Activated T-helper 2 cell treated with anti-CD3 and anti-CD28 coated beads, Interferon-gamma antibody, Interleukin-2, Interleukin-4, amounts not matched to agents 10 μg/mL and 5 μg/mL and 100 μg/mL, durations not matched to agents 14 hours and 24 hours and 36 hours (primary cell): Measurements from ENCODE around the gene DUSP15. TPM values are rescaled to one million over a fixed set of nuclear protein-coding genes. Genes with fewer than 3 reads are reported as not detected.

Source experiments
- DNase-seq: peaks from one replicate; pipeline ENCODE4 v3.0.0; 2021; ENCODE audit warnings: low spot score
- H3K27ac Mint-ChIP-seq: one replicate; pipeline ENCODE4 v1.8.0; 2021; ENCODE audit warnings: mixed read lengths
- H3K27me3 Mint-ChIP-seq: one replicate; pipeline ENCODE4 v1.8.0; 2021; ENCODE audit warnings: low read depth, mixed read lengths
- H3K36me3 Mint-ChIP-seq: one replicate; pipeline ENCODE4 v1.8.0; 2021; ENCODE audit warnings: low read depth, mixed read lengths
- H3K4me1 Mint-ChIP-seq: one replicate; pipeline ENCODE4 v1.8.0; 2021; ENCODE audit warnings: low read depth, mixed read lengths
- H3K4me3 Mint-ChIP-seq: one replicate; pipeline ENCODE4 v1.8.0; 2021; ENCODE audit warnings: low read depth, mild to moderate bottlenecking, moderate library complexity, mixed read lengths
- H3K9me3 Mint-ChIP-seq: one replicate; pipeline ENCODE4 v1.8.0; 2021; ENCODE audit warnings: mixed read lengths
- intact Hi-C: fragments of 100-400 bp; cut with micrococcal nuclease; formaldehyde crosslinking; loops from one replicate; pipeline ENCODE4 v1.15.1; 2023
- total RNA-seq: library from RNA; stranded (reverse); gene quantifications from 2 replicates; pipeline ENCODE4 v1.2.3, GENCODE V29; 2022

The DUSP15 gene
- total RNA-seq, 1 donor from 2014 or later = not detected

DNA sequence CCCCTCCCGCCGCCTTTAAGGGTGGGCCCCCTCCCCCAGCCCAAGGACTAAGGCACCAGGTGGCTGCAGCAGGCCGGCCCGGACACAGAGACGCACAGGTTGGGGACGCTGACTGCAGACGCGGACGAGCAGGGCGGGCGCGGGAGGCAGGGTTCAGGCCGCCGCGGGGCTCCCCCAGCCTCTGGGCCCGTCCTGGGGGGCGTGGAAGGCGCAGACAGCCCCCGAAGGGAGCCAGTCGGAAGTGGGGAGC, 9.3 kb downstream of the DUSP15 start:
- intact Hi-C loops = no loop called here
- no peak for DNase-seq
- Mint-ChIP-seq H3K4me1 (peaks cover 8% of the 10 kb centered on the region), H3K4me3 (peak overlapping the region; percentile 17), H3K27me3 (peaks cover 37% of the 10 kb centered on the region), H3K36me3 (no peaks in the 10 kb centered on the region), H3K9me3 (no peaks in the 10 kb centered on the region), H3K27ac (no peak overlapping the region)

DNA sequence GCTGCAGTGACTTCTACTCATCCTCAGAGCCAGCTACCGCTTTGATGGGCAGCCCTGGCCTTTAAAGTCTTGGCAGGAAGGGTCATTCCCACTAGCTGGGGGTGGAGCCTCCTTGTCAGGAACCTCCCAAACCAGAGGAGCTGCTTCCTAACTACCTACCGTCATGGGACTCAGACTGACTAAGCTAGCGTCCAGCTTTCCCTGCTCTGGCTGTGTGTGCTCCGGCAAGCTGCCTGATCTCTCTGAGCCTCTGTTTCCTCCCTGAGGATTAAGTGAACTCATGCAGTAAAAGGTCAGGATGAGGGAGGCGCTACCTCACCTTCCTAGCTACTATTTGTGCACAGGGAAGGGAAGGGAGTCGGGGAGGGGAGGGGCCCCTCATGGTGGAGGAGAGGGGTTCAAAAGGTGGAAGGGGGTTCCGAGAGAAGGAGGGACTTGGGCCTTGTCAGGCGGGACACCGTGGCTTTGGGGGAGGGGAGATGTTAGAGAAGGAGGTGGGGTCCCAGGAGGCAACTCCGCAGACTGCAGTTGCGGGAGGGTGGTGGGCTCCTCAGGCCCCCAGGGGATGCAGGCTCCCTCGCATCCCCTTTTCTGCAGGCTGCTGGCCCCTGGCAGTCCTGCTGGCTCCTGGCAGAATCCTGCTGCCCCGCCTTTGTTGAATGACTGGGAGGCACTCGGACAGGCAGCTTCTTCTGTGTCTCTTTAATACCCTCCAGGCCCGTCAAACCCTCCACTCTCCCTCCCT, 9.8 kb downstream of the DUSP15 start:
- Mint-ChIP-seq H3K36me3 (no peaks in the 10 kb centered on the region), H3K4me3 (peak overlapping the region; percentile 17), H3K4me1 (peaks cover 8% of the 10 kb centered on the region), H3K9me3 (no peaks in the 10 kb centered on the region), H3K27ac (no peak overlapping the region), H3K27me3 (peaks cover 37% of the 10 kb centered on the region)
- intact Hi-C loops = no loop called here
- DNase-seq = no peak

DNA sequence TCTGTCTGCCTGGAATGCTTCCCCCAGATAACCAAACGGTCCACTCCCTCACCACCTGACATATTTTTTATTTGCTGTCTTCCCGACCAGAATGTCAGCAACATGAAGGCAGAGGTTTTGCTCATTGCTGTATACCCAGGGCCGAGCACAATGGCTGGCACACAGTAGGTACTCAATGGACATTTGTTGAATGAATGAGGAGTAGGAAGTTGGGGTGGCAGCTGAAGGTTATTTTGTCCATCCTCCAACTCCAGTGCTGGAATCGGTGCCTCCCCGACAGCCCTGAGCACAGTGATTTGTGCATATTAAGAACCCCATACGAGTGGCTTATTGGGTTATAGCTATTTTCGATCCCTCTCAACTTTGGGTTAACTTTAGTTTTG, 10.3 kb downstream of the DUSP15 start:
- intact Hi-C loops = no loop called here
- no peaks in the 10 kb centered on the region for H3K36me3 Mint-ChIP-seq
- peaks cover 37% of the 10 kb centered on the region for H3K27me3 Mint-ChIP-seq
- no peaks in the 10 kb centered on the region for H3K9me3 Mint-ChIP-seq
- H3K4me1 Mint-ChIP-seq = peaks cover 8% of the 10 kb centered on the region
- no peak overlapping the region for H3K4me3 Mint-ChIP-seq
- DNase-seq = no peak
- H3K27ac Mint-ChIP-seq = no peak overlapping the region

DNA sequence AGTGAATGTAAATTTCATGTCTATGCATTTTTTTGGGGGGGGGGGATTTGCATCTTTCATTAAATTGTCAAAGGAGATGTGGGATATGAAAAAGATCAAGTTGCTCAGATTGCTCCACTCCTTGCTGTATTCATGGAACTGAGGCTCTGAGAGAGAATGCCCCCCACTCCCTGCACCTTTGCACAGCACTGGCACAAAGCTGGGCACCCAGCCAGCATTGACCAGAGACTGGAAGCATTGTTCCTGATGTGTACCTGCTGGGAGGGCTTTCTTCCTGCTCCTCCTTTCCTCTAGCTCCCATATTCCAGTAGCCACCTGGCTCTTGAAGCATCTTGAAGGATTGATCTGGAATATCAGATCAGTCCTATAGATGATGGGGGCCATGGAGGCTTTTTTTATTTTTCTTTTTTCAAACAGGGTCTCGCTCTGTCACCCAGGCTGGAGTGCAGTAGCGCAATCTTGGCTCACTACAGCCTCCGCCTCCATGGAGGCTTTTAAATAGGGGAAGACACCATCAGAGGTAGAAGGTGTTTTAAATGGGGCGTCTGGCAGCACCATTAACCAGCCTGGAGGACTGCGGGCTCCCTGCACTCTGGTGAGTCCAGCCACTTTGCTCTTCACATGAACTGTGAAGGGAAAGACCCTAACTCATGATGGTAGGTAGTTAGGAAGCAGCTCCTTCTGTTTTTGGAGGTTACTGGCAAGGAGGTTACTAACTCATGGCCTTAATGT, 10.9 kb downstream of the DUSP15 start:
- DNase-seq = no peak
- H3K27ac Mint-ChIP-seq = no peak overlapping the region
- no peaks in the 10 kb centered on the region for H3K36me3 Mint-ChIP-seq
- peaks cover 37% of the 10 kb centered on the region for H3K27me3 Mint-ChIP-seq
- H3K4me3 Mint-ChIP-seq = no peak overlapping the region
- peaks cover 8% of the 10 kb centered on the region for H3K4me1 Mint-ChIP-seq
- H3K9me3 Mint-ChIP-seq = no peaks in the 10 kb centered on the region
- intact Hi-C loops = no loop called here

GRCh38 chr20:31858760-31859083, 11.6 kb downstream of the DUSP15 start:
- DNase-seq = no peak
- H3K36me3 Mint-ChIP-seq = no peaks in the 10 kb centered on the region
- H3K27me3 Mint-ChIP-seq = peaks cover 39% of the 10 kb centered on the region
- H3K9me3 Mint-ChIP-seq = no peaks in the 10 kb centered on the region
- no peak overlapping the region for H3K27ac Mint-ChIP-seq
- H3K4me3 Mint-ChIP-seq = no peak overlapping the region
- peaks cover 8% of the 10 kb centered on the region for H3K4me1 Mint-ChIP-seq
- intact Hi-C loops = no loop called here

GRCh38 chr20:31857861-31858759, 12.2 kb downstream of the DUSP15 start:
- intact Hi-C loops = no loop called here
- Mint-ChIP-seq H3K27me3 (peaks cover 39% of the 10 kb centered on the region), H3K4me1 (peaks cover 8% of the 10 kb centered on the region), H3K36me3 (no peaks in the 10 kb centered on the region), H3K4me3 (no peak overlapping the region), H3K27ac (no peak overlapping the region), H3K9me3 (no peaks in the 10 kb centered on the region)
- DNase-seq = no peak

DNA sequence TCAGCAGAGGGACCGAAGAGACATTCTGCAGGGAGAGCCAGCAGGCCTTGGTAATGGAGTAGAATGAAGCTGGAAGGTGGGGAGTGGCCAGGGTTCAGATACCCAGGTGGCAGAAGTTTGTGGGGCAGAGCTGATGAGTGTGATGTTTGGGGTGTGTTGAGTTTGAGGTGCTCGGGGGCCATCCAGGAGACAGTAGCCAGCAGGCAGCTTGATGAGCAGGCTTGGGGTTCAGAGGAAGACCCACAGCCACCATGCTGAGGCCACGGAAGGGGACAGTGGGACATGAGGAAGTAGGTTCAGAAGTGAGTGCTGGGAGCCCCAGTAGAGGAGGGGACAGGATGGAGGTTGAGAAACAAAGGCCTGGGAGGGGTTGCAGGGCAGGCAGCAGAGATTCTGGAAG, 13.8 kb downstream of the DUSP15 start:
- no peaks in the 10 kb centered on the region for H3K36me3 Mint-ChIP-seq
- intact Hi-C loops = no loop called here
- no peak for DNase-seq
- peaks cover 3% of the 10 kb centered on the region for H3K4me1 Mint-ChIP-seq
- H3K27ac Mint-ChIP-seq = no peak overlapping the region
- H3K9me3 Mint-ChIP-seq = no peaks in the 10 kb centered on the region
- no peak overlapping the region for H3K4me3 Mint-ChIP-seq
- peaks cover 28% of the 10 kb centered on the region for H3K27me3 Mint-ChIP-seq

DNA sequence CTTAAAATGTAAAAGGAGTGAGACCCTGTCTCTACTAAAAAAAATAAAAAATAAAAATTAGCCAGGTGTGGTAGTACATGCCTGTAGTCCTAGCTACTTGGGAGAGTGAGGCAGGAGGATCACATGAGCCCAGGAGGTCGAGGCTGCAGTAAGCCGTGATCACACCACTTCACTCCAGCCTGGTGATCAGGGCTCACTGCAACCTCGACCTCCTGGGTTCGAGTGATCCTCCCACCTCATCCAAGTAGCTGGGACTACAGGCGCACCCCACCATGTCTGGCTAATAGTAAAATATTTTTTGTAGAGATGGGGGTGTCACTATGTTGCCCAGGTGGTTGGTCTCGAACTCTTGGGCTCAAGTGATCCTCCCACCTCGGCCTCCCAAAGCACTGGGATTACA, 16.8 kb downstream of the DUSP15 start:
- Mint-ChIP-seq H3K9me3 (no peaks in the 10 kb centered on the region), H3K27me3 (peaks cover 17% of the 10 kb centered on the region), H3K36me3 (no peaks in the 10 kb centered on the region), H3K27ac (no peak overlapping the region), H3K4me3 (no peak overlapping the region), H3K4me1 (peaks cover under 1% of the 10 kb centered on the region)
- intact Hi-C loops = loop anchor here (2.0 to 5.0 kb wide), 2 partner anchors 177 to 239 kb away; no protein-coding TSS in a partner anchor
- DNase-seq = no peak

DNA sequence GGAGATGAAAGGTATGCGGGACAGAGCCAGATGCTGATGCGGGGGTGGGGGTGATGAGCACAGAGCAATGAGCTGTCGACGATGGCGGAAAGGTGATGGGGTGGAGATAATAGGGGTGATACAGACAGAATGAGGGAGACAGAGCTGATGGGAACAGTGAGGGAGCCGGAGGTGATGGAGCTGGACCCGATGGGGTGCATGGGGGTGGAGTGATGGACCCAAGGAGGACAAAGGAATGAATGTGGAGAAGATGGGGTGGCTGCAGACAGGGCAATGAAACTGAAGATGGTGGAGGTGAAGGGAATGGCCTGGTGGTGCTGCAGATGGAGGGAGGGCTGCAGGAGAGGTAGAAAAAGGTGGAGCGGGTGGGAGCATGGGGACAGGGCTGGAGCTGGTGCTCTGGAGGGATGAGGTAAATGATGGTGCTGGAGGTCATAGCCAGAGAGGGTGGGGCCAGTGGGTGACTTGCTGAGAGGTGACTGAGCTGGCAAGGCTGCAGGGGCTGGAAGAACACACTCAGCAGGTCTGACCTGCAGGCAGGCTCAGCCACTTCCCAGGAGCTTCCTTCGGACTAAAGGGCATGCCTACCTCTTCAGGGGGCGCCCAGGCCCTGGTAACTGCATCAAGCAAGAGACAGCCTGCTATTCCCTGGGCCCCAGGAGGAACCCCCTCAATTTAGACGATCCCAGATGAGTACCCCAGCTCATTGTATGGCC, 18.9 kb downstream of the DUSP15 start:
- no peak overlapping the region for H3K4me3 Mint-ChIP-seq
- no peaks in the 10 kb centered on the region for H3K9me3 Mint-ChIP-seq
- no peak overlapping the region for H3K27ac Mint-ChIP-seq
- no peak for DNase-seq
- intact Hi-C loops = loop anchor here (5.0 kb wide), 1 partner anchor 241 kb away; no protein-coding TSS in a partner anchor
- no peaks in the 10 kb centered on the region for H3K4me1 Mint-ChIP-seq
- H3K27me3 Mint-ChIP-seq = peaks cover 11% of the 10 kb centered on the region
- no peaks in the 10 kb centered on the region for H3K36me3 Mint-ChIP-seq

- DNase-seq = no peak
- Mint-ChIP-seq H3K36me3 (no peaks in the 10 kb centered on the region), H3K4me3 (no peak overlapping the region), H3K27me3 (peaks cover 11% of the 10 kb centered on the region), H3K9me3 (no peaks in the 10 kb centered on the region), H3K27ac (no peak overlapping the region), H3K4me1 (no peaks in the 10 kb centered on the region)
- intact Hi-C loops = no loop called here
Observed at GRCh38 chr20:31849306-31849930, 20.9 kb downstream of the DUSP15 start.

DNA sequence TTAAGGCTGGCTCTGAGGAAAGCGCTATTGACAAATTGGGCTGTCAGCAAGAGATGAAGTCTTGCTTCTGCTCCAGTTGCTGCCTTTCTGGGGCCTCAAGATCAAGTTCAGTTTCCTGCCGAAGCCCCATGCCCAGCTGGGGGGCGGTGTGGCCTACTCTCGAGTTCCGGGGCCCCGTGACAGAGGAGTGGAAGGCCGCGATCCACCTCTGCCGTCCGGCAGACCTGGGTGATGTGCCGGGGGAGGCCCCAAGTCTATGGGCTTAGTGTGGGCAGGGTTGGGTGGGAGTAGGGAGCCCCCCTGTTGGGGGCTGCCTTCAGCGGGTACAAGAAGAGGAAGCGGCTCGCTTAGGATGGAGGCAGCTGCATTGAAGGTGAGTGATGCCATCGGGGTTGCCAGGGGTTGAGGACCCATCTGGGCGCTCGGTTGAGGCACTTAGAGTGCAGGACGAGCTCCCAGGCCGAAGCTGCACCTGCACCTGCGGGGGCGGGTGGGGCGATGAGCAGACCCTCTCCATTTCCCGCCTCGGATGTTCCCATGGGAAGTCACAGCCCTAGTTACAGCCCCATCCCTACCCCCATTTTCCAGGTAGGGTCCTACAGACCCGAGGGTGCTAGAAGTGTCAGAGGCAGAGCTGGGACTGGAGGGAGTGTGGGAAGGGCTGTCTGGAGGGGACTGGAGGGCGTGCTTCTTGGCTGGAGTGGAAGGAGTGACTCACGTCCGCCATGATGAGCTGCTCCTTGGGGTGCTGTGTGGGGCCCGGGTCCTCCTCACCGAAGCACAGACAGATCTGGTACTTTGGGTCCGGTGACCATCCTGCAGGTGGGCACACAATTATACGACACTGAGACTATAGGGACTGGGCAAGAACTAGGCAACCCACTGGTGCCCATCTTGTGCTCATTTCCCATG, 22.0 kb downstream of the DUSP15 start:
- no peak for DNase-seq
- intact Hi-C loops = no loop called here
- Mint-ChIP-seq H3K9me3 (no peaks in the 10 kb centered on the region), H3K36me3 (no peaks in the 10 kb centered on the region), H3K27me3 (peaks cover 8% of the 10 kb centered on the region), H3K4me1 (no peaks in the 10 kb centered on the region), H3K27ac (no peak overlapping the region), H3K4me3 (no peak overlapping the region)
